Hepatocyte (in vitro differentiated cells): ENCODE data around the gene SLC52A3.

ENCODE experiments used
- CTCF ChIP-seq: fragments of 200-600 bp; sonication (generic); IDR thresholded peaks from 2 replicates; pipeline ENCODE4 v1.5.1; 2016; ENCODE audit warnings: antibody characterized with exemption, mild to moderate bottlenecking; ENCODE audit not compliant: poor library complexity
- EZH2 ChIP-seq: fragments of 200-600 bp; sonication (generic); IDR thresholded peaks from 2 replicates; pipeline ENCODE4 v1.6.1; 2016; ENCODE audit warnings: antibody characterized with exemption, mild to moderate bottlenecking, borderline replicate concordance
- EZH2phosphoT487 ChIP-seq: fragments of 200-600 bp; sonication (generic); IDR thresholded peaks from one replicate; pipeline ENCODE4 v1.6.1; 2018; ENCODE audit warnings: antibody characterized with exemption, mild to moderate bottlenecking, low read depth, moderate library complexity; ENCODE audit not compliant: unreplicated experiment, severe bottlenecking

GRCh38 chr20:728256-728944, 39.9 kb downstream of the SLC52A3 start:
- TF ChIP-seq CTCF (peak; percentile 69), EZH2 (peak; percentile 61), EZH2phosphoT487 (no peak)
